GM19023 (cell line): ENCODE results near the gene MAP2K2.

Source experiments
- ATAC-seq: cut with Tn5 transposase; IDR thresholded peaks from one replicate; pipeline ENCODE4 v1.9.1; 2021; ENCODE audit warnings: mild to moderate bottlenecking, moderate library complexity; ENCODE audit not compliant: unreplicated experiment

Gene MAP2K2

GRCh38 chr19:4045597-4046361 is 78.1 kb downstream of the MAP2K2 start:
- ATAC-seq: no peak

GRCh38 chr19:4044990-4045465 is 78.9 kb downstream of the MAP2K2 start:
- ATAC-seq: no peak

GRCh38 chr19:4043966-4044715 is 79.8 kb downstream of the MAP2K2 start:
- ATAC-seq: no peak

DNA sequence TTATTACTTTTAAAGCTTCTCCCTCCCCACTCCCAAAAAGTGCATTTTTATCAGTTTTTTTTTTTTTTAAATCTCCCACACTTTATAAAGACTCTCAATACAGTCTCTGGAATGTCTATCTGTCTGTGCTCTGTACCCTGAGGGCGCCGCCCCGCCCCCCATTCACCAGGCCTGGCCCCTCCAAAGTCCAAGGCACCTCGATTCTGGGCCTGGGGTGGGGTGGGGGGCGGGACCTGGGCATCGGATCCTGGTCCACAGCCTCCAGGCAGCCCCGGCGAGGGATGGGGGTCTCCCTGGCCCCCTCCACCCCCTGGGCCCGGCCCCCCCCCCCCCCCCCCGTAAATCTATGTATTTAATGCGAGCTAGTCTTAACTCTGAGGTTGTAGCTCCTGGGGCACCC is 80.5 kb downstream of the MAP2K2 start:
- no peak for ATAC-seq

DNA sequence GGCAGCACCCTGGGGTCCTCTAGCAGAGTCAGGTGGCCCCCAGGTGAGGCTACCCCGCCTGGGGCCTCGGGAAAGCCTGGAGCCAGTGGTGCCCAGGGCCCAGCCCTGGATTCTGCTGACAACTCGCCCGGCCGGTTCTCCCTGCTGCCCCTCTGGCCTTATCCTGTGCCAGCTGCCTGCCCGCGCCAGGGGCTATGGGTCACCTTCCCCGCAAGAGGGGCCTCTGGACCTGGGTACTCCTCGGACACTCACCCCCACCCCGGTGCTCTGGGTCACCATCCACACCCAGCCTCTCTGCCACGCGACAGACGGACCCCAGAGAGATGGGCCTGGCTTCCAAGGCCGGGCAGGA is 81.2 kb downstream of the MAP2K2 start:
- no peak for ATAC-seq

- ATAC-seq: no peak
These were observed 81.7 kb downstream of the MAP2K2 start for GRCh38 chr19:4042064-4042730.
